ENCODE measurements around the gene GALNT13. TPM values are rescaled to one million over a fixed set of nuclear protein-coding genes. Genes with fewer than 3 reads are reported as not detected.

Gene GALNT13
- total RNA-seq, 1 donor from 2014 or later = 2.0 TPM

GRCh38 chr2:154490530-154490929 is 618.8 kb downstream of the GALNT13 start:
- H3K27ac ChIP-seq (ENCODE audit: low read depth, low read length) = no peak overlapping the region
- Mint-ChIP-seq H3K9me3 (ENCODE audit: unreplicated experiment) (no peaks in the 10 kb centered on the region), H3K4me3 (ENCODE audit: unreplicated experiment) (no peak overlapping the region), H3K36me3 (ENCODE audit: low read depth, unreplicated experiment) (no peaks in the 10 kb centered on the region), H3K27me3 (ENCODE audit: low read depth, unreplicated experiment) (no peaks in the 10 kb centered on the region), H3K27ac (ENCODE audit: unreplicated experiment) (no peak overlapping the region), H3K4me1 (ENCODE audit: low read depth, unreplicated experiment) (no peaks in the 10 kb centered on the region)
- no peaks in the 10 kb centered on the region for H3K36me3 ChIP-seq (ENCODE audit: insufficient read depth, low read length)
- no peak overlapping the region for H2AFZ ChIP-seq (ENCODE audit: low read depth, low read length)
- H3K9ac ChIP-seq (ENCODE audit: low read length) = no peak overlapping the region
- no peaks in the 10 kb centered on the region for H3K27me3 ChIP-seq (ENCODE audit: insufficient read depth, low read length)
- TF ChIP-seq CTCF (IDR thresholded peaks at IDR 0.05; ENCODE audit: insufficient read depth, low read depth, low read length) = no peak
- no peak for TF ChIP-seq EZH2 (IDR thresholded peaks at IDR 0.05; ENCODE audit: insufficient read depth, low read length)
- H3K4me1 ChIP-seq (ENCODE audit: insufficient read depth, low read length) = no peaks in the 10 kb centered on the region
- no peaks in the 10 kb centered on the region for H3K79me2 ChIP-seq (ENCODE audit: insufficient read depth, low read length)
- no peaks in the 10 kb centered on the region for H4K20me1 ChIP-seq (ENCODE audit: insufficient read depth, low read length)
- no peak for FAIRE-seq
- H3K4me2 ChIP-seq (ENCODE audit: low read length) = no peak overlapping the region
- H3K4me3 ChIP-seq (ENCODE audit: insufficient read depth, low read depth, low read length) = no peak overlapping the region
- no peak for DNase-seq (ENCODE audit: low read depth)
- no peaks in the 10 kb centered on the region for H3K9me3 ChIP-seq (ENCODE audit: insufficient read depth, low read depth, low read length)

GRCh38 chr2:154495455-154495868 is 623.7 kb downstream of the GALNT13 start:
- no peaks in the 10 kb centered on the region for H3K9me3 ChIP-seq (ENCODE audit: insufficient read depth, low read depth, low read length)
- no peak for TF ChIP-seq EZH2 (IDR thresholded peaks at IDR 0.05; ENCODE audit: insufficient read depth, low read length)
- no peak for TF ChIP-seq CTCF (IDR thresholded peaks at IDR 0.05; ENCODE audit: insufficient read depth, low read depth, low read length)
- H3K27ac ChIP-seq (ENCODE audit: low read depth, low read length) = no peak overlapping the region
- no peaks in the 10 kb centered on the region for H4K20me1 ChIP-seq (ENCODE audit: insufficient read depth, low read length)
- H3K4me1 Mint-ChIP-seq (ENCODE audit: low read depth, unreplicated experiment) = peaks cover 3% of the 10 kb centered on the region
- no peaks in the 10 kb centered on the region for H3K9me3 Mint-ChIP-seq (ENCODE audit: unreplicated experiment)
- FAIRE-seq (peak; percentile 29), DNase-seq (ENCODE audit: low read depth) (no peak)
- no peaks in the 10 kb centered on the region for H3K79me2 ChIP-seq (ENCODE audit: insufficient read depth, low read length)
- no peaks in the 10 kb centered on the region for H3K4me1 ChIP-seq (ENCODE audit: insufficient read depth, low read length)
- no peaks in the 10 kb centered on the region for H3K27me3 ChIP-seq (ENCODE audit: insufficient read depth, low read length)
- no peak overlapping the region for H3K4me2 ChIP-seq (ENCODE audit: low read length)
- H3K27me3 Mint-ChIP-seq (ENCODE audit: low read depth, unreplicated experiment) = no peaks in the 10 kb centered on the region
- no peak overlapping the region for H2AFZ ChIP-seq (ENCODE audit: low read depth, low read length)
- no peaks in the 10 kb centered on the region for H3K36me3 ChIP-seq (ENCODE audit: insufficient read depth, low read length)
- no peak overlapping the region for H3K9ac ChIP-seq (ENCODE audit: low read length)
- H3K4me3 Mint-ChIP-seq (ENCODE audit: unreplicated experiment) = no peak overlapping the region
- no peak overlapping the region for H3K4me3 ChIP-seq (ENCODE audit: insufficient read depth, low read depth, low read length)
- H3K36me3 Mint-ChIP-seq (ENCODE audit: low read depth, unreplicated experiment) = no peaks in the 10 kb centered on the region
- H3K27ac Mint-ChIP-seq (ENCODE audit: unreplicated experiment) = no peak overlapping the region

- H3K27me3 Mint-ChIP-seq (ENCODE audit: low read depth, unreplicated experiment) = no peaks in the 10 kb centered on the region
- no peak overlapping the region for H3K27ac Mint-ChIP-seq (ENCODE audit: unreplicated experiment)
- Histone ChIP-seq H3K36me3 (ENCODE audit: insufficient read depth, low read length) (no peaks in the 10 kb centered on the region), H3K4me2 (ENCODE audit: low read length) (no peak overlapping the region), H3K9ac (ENCODE audit: low read length) (no peak overlapping the region), H2AFZ (ENCODE audit: low read depth, low read length) (no peak overlapping the region), H3K27me3 (ENCODE audit: insufficient read depth, low read length) (no peaks in the 10 kb centered on the region), H4K20me1 (ENCODE audit: insufficient read depth, low read length) (no peaks in the 10 kb centered on the region), H3K4me3 (ENCODE audit: insufficient read depth, low read depth, low read length) (no peak overlapping the region), H3K9me3 (ENCODE audit: insufficient read depth, low read depth, low read length) (no peaks in the 10 kb centered on the region), H3K27ac (ENCODE audit: low read depth, low read length) (no peak overlapping the region), H3K4me1 (ENCODE audit: insufficient read depth, low read length) (no peaks in the 10 kb centered on the region), H3K79me2 (ENCODE audit: insufficient read depth, low read length) (no peaks in the 10 kb centered on the region)
- no peaks in the 10 kb centered on the region for H3K36me3 Mint-ChIP-seq (ENCODE audit: low read depth, unreplicated experiment)
- FAIRE-seq (no peak), DNase-seq (ENCODE audit: low read depth) (no peak)
- peaks cover 3% of the 10 kb centered on the region for H3K4me1 Mint-ChIP-seq (ENCODE audit: low read depth, unreplicated experiment)
- no peaks in the 10 kb centered on the region for H3K9me3 Mint-ChIP-seq (ENCODE audit: unreplicated experiment)
- TF ChIP-seq CTCF (IDR thresholded peaks at IDR 0.05; ENCODE audit: insufficient read depth, low read depth, low read length) = no peak
- no peak overlapping the region for H3K4me3 Mint-ChIP-seq (ENCODE audit: unreplicated experiment)
These were observed 625.3 kb downstream of the GALNT13 start for GRCh38 chr2:154497019-154497418.
